Heart left ventricle (tissue), 13 donors: ENCODE data around the gene SLC38A2.

Experiments used
- POLR2A ChIP-seq, 2 donors: fragments of 450-650 bp; IDR thresholded peaks; one replicate each; pipeline ENCODE4 v1.6.1; 2017; ENCODE audit warnings: antibody characterized with exemption in 2 of 2, mild to moderate bottlenecking in 2 of 2, moderate library complexity in 2 of 2
- TF ChIP-seq, protein P1 (sequence below), 12 donors: fragments of 200-600 bp; sonication (generic) in 4 of 12; IDR thresholded peaks; one replicate each; pipeline versions ENCODE4 v1.5.0 to v1.8.0; 2018 to 2022; ENCODE audit warnings: antibody characterized with exemption in 12 of 12, mild to moderate bottlenecking in 5 of 12
- donor health status: ischemic (EF 13 %, LVEDD 7.1; RV severe dilation, severe dysfunction).
- donor health status: DM: no; HTN: yes; CAD: no.
- donor health status: DM: no; HTN: no; CAD: no.
- donor health status: ischemic (EF 25% LVEDD 6.9; RV normal size, moderate dysfunction).
- donor health status: ischemic (EF 25% LVEDD 5.7; RV mildly dilated, moderate dysfunction).
- donor health status: ischemic (EF 35%, LVEDD 5.7; RV mildly dilated, moderate dysfunction).
- donor health status: nonischemic (EF 11% LVEDD 7.7; RV severe dilation, severe dysfunction).
- donor health status: DM: yes; HTN: yes; CAD: no.
- donor health status: PGD.
- donor health status: ischemic (EF 29% LVEDD 5.4; RV normal size, mild dysfunction).
- donor health status: nonischemic (EF 23%, LVEDD 6.1; RV moderate dilation, normal function).

DNA sequence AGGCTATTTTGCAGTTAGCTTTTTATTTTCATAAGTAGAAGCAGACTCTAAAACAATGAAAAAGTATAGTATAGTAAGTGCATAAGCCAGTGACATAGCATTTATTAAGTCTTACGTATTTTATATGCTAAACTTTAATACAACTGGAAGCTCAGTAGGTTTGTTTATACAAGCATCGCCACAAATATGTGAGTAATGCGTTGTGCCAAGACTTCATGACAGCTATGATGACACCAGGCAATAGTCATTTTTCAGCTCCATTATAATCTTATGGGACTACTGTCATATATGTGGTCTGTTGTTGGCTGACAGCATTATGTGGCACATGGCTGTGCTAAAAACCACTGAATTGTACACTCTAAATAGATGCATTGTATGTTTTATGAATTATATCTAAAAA is 40.3 kb downstream of the SLC38A2 start:
- TF ChIP-seq, protein P1, sequence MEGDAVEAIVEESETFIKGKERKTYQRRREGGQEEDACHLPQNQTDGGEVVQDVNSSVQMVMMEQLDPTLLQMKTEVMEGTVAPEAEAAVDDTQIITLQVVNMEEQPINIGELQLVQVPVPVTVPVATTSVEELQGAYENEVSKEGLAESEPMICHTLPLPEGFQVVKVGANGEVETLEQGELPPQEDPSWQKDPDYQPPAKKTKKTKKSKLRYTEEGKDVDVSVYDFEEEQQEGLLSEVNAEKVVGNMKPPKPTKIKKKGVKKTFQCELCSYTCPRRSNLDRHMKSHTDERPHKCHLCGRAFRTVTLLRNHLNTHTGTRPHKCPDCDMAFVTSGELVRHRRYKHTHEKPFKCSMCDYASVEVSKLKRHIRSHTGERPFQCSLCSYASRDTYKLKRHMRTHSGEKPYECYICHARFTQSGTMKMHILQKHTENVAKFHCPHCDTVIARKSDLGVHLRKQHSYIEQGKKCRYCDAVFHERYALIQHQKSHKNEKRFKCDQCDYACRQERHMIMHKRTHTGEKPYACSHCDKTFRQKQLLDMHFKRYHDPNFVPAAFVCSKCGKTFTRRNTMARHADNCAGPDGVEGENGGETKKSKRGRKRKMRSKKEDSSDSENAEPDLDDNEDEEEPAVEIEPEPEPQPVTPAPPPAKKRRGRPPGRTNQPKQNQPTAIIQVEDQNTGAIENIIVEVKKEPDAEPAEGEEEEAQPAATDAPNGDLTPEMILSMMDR (IDR thresholded peaks at IDR 0.05) = no peak
- no peak for TF ChIP-seq POLR2A (IDR thresholded peaks at IDR 0.05)
